ENCODE measurements around the gene COL15A1.

GRCh38 chr9:98925956-98926355 is 17.8 kb upstream of the COL15A1 start:
- TF ChIP-seq CTCF (IDR thresholded peaks at IDR 0.05) (no peak), EZH2 (IDR thresholded peaks at IDR 0.05; ENCODE audit: borderline replicate concordance, insufficient read depth, low read depth, low read length, poor library complexity, severe bottlenecking) (no peak)
